ENCODE results near the gene CA12.

Gene CA12

GRCh38 chr15:63292771-63293170 lies 88.9 kb downstream of the CA12 start:
- no peak overlapping the region for H3K4me2 ChIP-seq (ENCODE audit: insufficient read depth, low read length)
- TF ChIP-seq CTCF (IDR thresholded peaks at IDR 0.05; ENCODE audit: borderline replicate concordance, extremely low read depth, low read length, poor library complexity, severe bottlenecking) (no peak), EZH2 (IDR thresholded peaks at IDR 0.05; ENCODE audit: borderline replicate concordance, low read depth, low read length, severe bottlenecking) (no peak)

GRCh38 chr15:63292241-63292640 lies 89.4 kb downstream of the CA12 start:
- Histone ChIP-seq H3K27ac (ENCODE audit: low read length) (no peak overlapping the region), H3K79me2 (ENCODE audit: insufficient read depth, low read length) (no peaks in the 10 kb centered on the region), H3K4me1 (ENCODE audit: insufficient read depth, low read length) (no peaks in the 10 kb centered on the region), H3K4me2 (ENCODE audit: insufficient read depth, low read length) (no peak overlapping the region), H3K4me3 (ENCODE audit: low read depth in 1 of 2, low read length in 2 of 2) (no peak overlapping the region), H3K9me3 (ENCODE audit: insufficient read depth, low read length, severe bottlenecking) (no peaks in the 10 kb centered on the region), H3K36me3 (ENCODE audit: insufficient read depth, low read length) (peaks cover 13% of the 10 kb centered on the region; the same call in 1 of the 2 replicates), H4K20me1 (ENCODE audit: insufficient read depth, low read length) (no peaks in the 10 kb centered on the region), H3K27me3 (ENCODE audit: insufficient read depth, low read length, poor library complexity) (no peaks in the 10 kb centered on the region), H3K9ac (ENCODE audit: low read depth, low read length) (no peak overlapping the region), H2AFZ (ENCODE audit: low read depth, low read length) (no peak overlapping the region)
- no peak for ATAC-seq (ENCODE audit: insufficient read depth, low read depth)
- no peak for DNase-seq
- TF ChIP-seq CTCF (IDR thresholded peaks at IDR 0.05; ENCODE audit: borderline replicate concordance, extremely low read depth, low read length, poor library complexity, severe bottlenecking) (no peak), EZH2 (IDR thresholded peaks at IDR 0.05; ENCODE audit: borderline replicate concordance, low read depth, low read length, severe bottlenecking) (no peak)

More at GRCh38 chr15:63292771-63293170, 88.9 kb downstream of the CA12 start:
- DNase-seq (no peak), ATAC-seq (ENCODE audit: insufficient read depth, low read depth) (no peak)
- H3K27ac ChIP-seq (ENCODE audit: low read length), result no peak overlapping the region
- H3K9me3 ChIP-seq (ENCODE audit: insufficient read depth, low read length, severe bottlenecking), result no peaks in the 10 kb centered on the region
- no peaks in the 10 kb centered on the region for H4K20me1 ChIP-seq (ENCODE audit: insufficient read depth, low read length)
- no peak overlapping the region for H2AFZ ChIP-seq (ENCODE audit: low read depth, low read length)
- H3K4me1 ChIP-seq (ENCODE audit: insufficient read depth, low read length), result no peaks in the 10 kb centered on the region
- H3K4me3 ChIP-seq (ENCODE audit: low read depth in 1 of 2, low read length in 2 of 2), result no peak overlapping the region
- peaks cover 16% of the 10 kb centered on the region; the same call in 1 of the 2 replicates for H3K36me3 ChIP-seq (ENCODE audit: insufficient read depth, low read length)
- H3K27me3 ChIP-seq (ENCODE audit: insufficient read depth, low read length, poor library complexity), result no peaks in the 10 kb centered on the region
- H3K79me2 ChIP-seq (ENCODE audit: insufficient read depth, low read length), result no peaks in the 10 kb centered on the region
- no peak overlapping the region for H3K9ac ChIP-seq (ENCODE audit: low read depth, low read length)

- ATAC-seq (ENCODE audit: insufficient read depth, low read depth), result no peak
- H2AFZ ChIP-seq (ENCODE audit: low read depth, low read length), result no peak overlapping the region
- peaks cover 16% of the 10 kb centered on the region; the same call in 1 of the 2 replicates for H3K36me3 ChIP-seq (ENCODE audit: insufficient read depth, low read length)
- no peak overlapping the region for H3K27ac ChIP-seq (ENCODE audit: low read length)
- no peaks in the 10 kb centered on the region for H4K20me1 ChIP-seq (ENCODE audit: insufficient read depth, low read length)
- TF ChIP-seq CTCF (IDR thresholded peaks at IDR 0.05; ENCODE audit: borderline replicate concordance, extremely low read depth, low read length, poor library complexity, severe bottlenecking), result no peak
- H3K4me2 ChIP-seq (ENCODE audit: insufficient read depth, low read length), result no peak overlapping the region
- no peak for DNase-seq
- H3K27me3 ChIP-seq (ENCODE audit: insufficient read depth, low read length, poor library complexity), result no peaks in the 10 kb centered on the region
- H3K9ac ChIP-seq (ENCODE audit: low read depth, low read length), result no peak overlapping the region
- no peaks in the 10 kb centered on the region for H3K79me2 ChIP-seq (ENCODE audit: insufficient read depth, low read length)
- H3K4me1 ChIP-seq (ENCODE audit: insufficient read depth, low read length), result no peaks in the 10 kb centered on the region
- no peak overlapping the region for H3K4me3 ChIP-seq (ENCODE audit: low read depth in 1 of 2, low read length in 2 of 2)
- H3K9me3 ChIP-seq (ENCODE audit: insufficient read depth, low read length, severe bottlenecking), result no peaks in the 10 kb centered on the region
These were observed 90.1 kb downstream of the CA12 start for GRCh38 chr15:63291507-63291906.

Measured in DND-41 (cell line).